K562 (cell line): ENCODE measurements around the gene NFATC1. TPM values are rescaled to one million over a fixed set of nuclear protein-coding genes. Genes with fewer than 3 reads are reported as not detected.

Source experiments
- ATAC-seq: fragments of 200-7000 bp; cut with Tn5 transposase; 3 replicates; pipeline ENCODE4 v1.9.1; 2020; ENCODE audit warnings: moderate library complexity
- BruUV-seq: library from RNA; stranded (reverse); fragments of 400-500 nt; replicated peaks from 2 replicates; lab custom pipeline; 2021; lab: Mats Ljungman, UMichigan
- CTCF ChIA-PET: fragments of 300-600 bp; formaldehyde crosslinking; extraction: SDS; loops from one replicate; lab custom pipeline; 2021; ENCODE audit warnings: low intra/inter-chr PET ratio; lab: Yijun Ruan, JAX
- POLR2A ChIA-PET: fragments of 300-600, 350-650 bp; sonication (Branson Sonifier 250); formaldehyde crosslinking; extraction: SDS; loops from one replicate; lab custom pipeline; 2021; ENCODE audit warnings: antibody characterized with exemption, inconsistent platforms; lab: Yijun Ruan, JAX
- DNase-seq, 4 experiments: peaks; one replicate each; pipeline versions ENCODE4 v3.0.0 to v3.0.0-alpha.2; 2011 to 2018; ENCODE audit warnings: low spot score in 3 of 4, mixed read lengths in 3 of 4; ENCODE audit errors: extremely low read depth in 1 of 4
- FAIRE-seq: peaks from 2 replicates; lab custom pipeline; 2011; peaks lifted over from hg19 to GRCh38; lab: Jason Lieb, UNC
- H2AFZ ChIP-seq: 2 replicates; pipeline ENCODE4 v1.6.0; 2011; ENCODE audit warnings: low read depth, low read length, control low read depth, inconsistent platforms
- H3K27ac ChIP-seq: fragments of 200-600 bp; 3 replicates; pipeline ENCODE4 v1.8.0; 2011; ENCODE audit warnings: low read depth, mild to moderate bottlenecking, control low read depth, inconsistent platforms, low read length, moderate library complexity, mixed read lengths; ENCODE audit errors: extremely low read depth
- H3K27me3 ChIP-seq, 2 experiments: fragments of 300-600 bp in 1 of 2; 2 replicates in 1 of 2; 3 replicates in 1 of 2; pipeline versions ENCODE4 v1.6.0 to v1.8.0; 2011; ENCODE audit warnings: inconsistent platforms in 2 of 2, low read length in 2 of 2, mild to moderate bottlenecking in 1 of 2, mixed read lengths in 1 of 2, moderate library complexity in 1 of 2; ENCODE audit not compliant: control insufficient read depth in 2 of 2, insufficient read depth in 2 of 2
- H3K36me3 ChIP-seq: fragments of 300-600 bp; 3 replicates; pipeline ENCODE4 v1.8.0; 2011; ENCODE audit warnings: mild to moderate bottlenecking, low read length, inconsistent platforms; ENCODE audit not compliant: control insufficient read depth, insufficient read depth
- H3K4me1 ChIP-seq, 2 experiments: fragments of 200-600 bp in 1 of 2; replicated peaks in 1 of 2; 2 replicates in 1 of 2; 3 replicates in 1 of 2; pipeline versions ENCODE4 v1.5.1 to v1.8.0; 2011; ENCODE audit warnings: inconsistent platforms in 2 of 2, low read length in 2 of 2, mild to moderate bottlenecking in 1 of 2, mixed read lengths in 1 of 2, moderate library complexity in 1 of 2; ENCODE audit not compliant: control insufficient read depth in 2 of 2, insufficient read depth in 2 of 2
- H3K4me2 ChIP-seq: 2 replicates; pipeline ENCODE4 v1.6.1; 2011; ENCODE audit warnings: low read length, control low read depth, inconsistent platforms, mixed read lengths; ENCODE audit not compliant: insufficient read depth
- H3K4me3 ChIP-seq: fragments of 200-600 bp; sonication (generic), shearing (Covaris generic); 2 replicates; pipeline ENCODE4 v1.5.1; 2016; ENCODE audit warnings: control low read depth, inconsistent platforms
- H3K79me2 ChIP-seq: fragments of 200-600 bp; 3 replicates; pipeline ENCODE4 v1.8.0; 2011; ENCODE audit warnings: low read length, inconsistent platforms; ENCODE audit not compliant: control insufficient read depth, insufficient read depth
- H3K9ac ChIP-seq, 2 experiments: 2 replicates each; pipeline versions ENCODE4 v1.6.0 to v1.6.1; 2011; ENCODE audit warnings: low read depth in 2 of 2, low read length in 2 of 2, control low read depth in 1 of 2, inconsistent platforms in 1 of 2, mild to moderate bottlenecking in 1 of 2, mixed read lengths in 1 of 2; ENCODE audit not compliant: insufficient read depth in 1 of 2
- H3K9me1 ChIP-seq: one replicate; pipeline ENCODE4 v1.6.0; 2011; ENCODE audit warnings: inconsistent platforms, mild to moderate bottlenecking, low read length, moderate library complexity; ENCODE audit not compliant: control insufficient read depth, insufficient read depth
- H3K9me3 ChIP-seq: replicated peaks from 2 replicates; pipeline ENCODE4 v1.5.1; 2011; ENCODE audit warnings: low read depth, low read length, inconsistent platforms; ENCODE audit not compliant: control insufficient read depth, insufficient read depth
- H4K20me1 ChIP-seq: replicated peaks from 2 replicates; pipeline ENCODE4 v1.6.1; 2011; ENCODE audit warnings: low read length, inconsistent platforms, mixed read lengths; ENCODE audit not compliant: control insufficient read depth, insufficient read depth
- CAMTA2 ChIP-seq: fragments of 250-450 bp; sonication (Bioruptor Pico); conservative IDR thresholded peaks from 2 replicates; pipeline ENCODE4 v1.5.1; 2022
- CXXC5 ChIP-seq: fragments of 250-450 bp; sonication (Bioruptor Pico); IDR thresholded peaks from 2 replicates; pipeline ENCODE4 v1.8.0; 2022; ENCODE audit warnings: inconsistent platforms, mild to moderate bottlenecking, moderate library complexity
- E2F6 ChIP-seq, 2 experiments: IDR thresholded peaks; 2 replicates each; pipeline ENCODE4 v1.6.1; 2011; ENCODE audit warnings: borderline replicate concordance in 1 of 2, control low read depth in 1 of 2, low read depth in 1 of 2, low read length in 1 of 2, mild to moderate bottlenecking in 1 of 2, mixed read lengths in 1 of 2, moderate library complexity in 1 of 2; ENCODE audit not compliant: insufficient read depth in 1 of 2, insufficient read length in 1 of 2, poor library complexity in 1 of 2, severe bottlenecking in 1 of 2; ENCODE audit errors: extremely low read depth in 1 of 2
- FOXM1 ChIP-seq, 2 experiments: fragments of 450-650 bp in 1 of 2; sonication (generic) in 1 of 2; formaldehyde crosslinking in 1 of 2; IDR thresholded peaks; 2 replicates each; pipeline versions ENCODE4 v1.6.1 to v1.9.0; 2017 to 2022; ENCODE audit warnings: low read depth in 2 of 2, mild to moderate bottlenecking in 2 of 2, missing genetic modification reagents in 1 of 2, moderate library complexity in 1 of 2
- L3MBTL2 ChIP-seq: fragments of 450-650 bp; IDR thresholded peaks from 2 replicates; pipeline ENCODE4 v1.6.1; 2016; ENCODE audit warnings: mild to moderate bottlenecking, moderate library complexity
- PHF21A ChIP-seq: fragments of 450-650 bp; IDR thresholded peaks from 2 replicates; pipeline ENCODE4 v1.6.1; 2017; ENCODE audit warnings: low read depth, borderline replicate concordance
- SNRNP70 ChIP-seq: fragments of 200-400 bp; formaldehyde crosslinking; optimal IDR thresholded peaks from 2 replicates; pipeline ENCODE3; 2017; ENCODE audit warnings: low read depth, low read length
- ZC3H4 ChIP-seq: sonication (generic); formaldehyde crosslinking; IDR thresholded peaks from 2 replicates; pipeline ENCODE4 v1.9.0; 2021; ENCODE audit warnings: missing genetic modification reagents, borderline replicate concordance
- ZNF174 ChIP-seq: fragments of 250-450 bp; sonication (Bioruptor Pico); IDR thresholded peaks from 2 replicates; pipeline ENCODE4 v1.4.0; 2020; ENCODE audit warnings: mild to moderate bottlenecking
- ZNF263 ChIP-seq: sonication (generic); formaldehyde crosslinking; IDR thresholded peaks from 2 replicates; pipeline ENCODE4 v1.8.0; 2022; ENCODE audit warnings: mild to moderate bottlenecking, missing genetic modification reagents, borderline replicate concordance
- WGBS: fragments of 100-300 bp; shearing (Covaris generic); methylation state at CpG from one replicate; pipeline ENCODE4 v1.1.6; 2016; ENCODE audit warnings: low coverage, mixed read lengths; ENCODE audit not compliant: insufficient coverage; ENCODE audit errors: missing lambda C conversion rate; 5-methylcytosine and 5-hydroxymethylcytosine counted together
- in situ Hi-C: fragments of 300-500 bp; cut with MboI; formaldehyde crosslinking; loops from 4 replicates; pipeline ENCODE4 v1.15.0; 2018; ENCODE audit warnings: inconsistent platforms, mixed read lengths
- intact Hi-C: fragments of 100-400 bp; cut with micrococcal nuclease; formaldehyde crosslinking; loops from 2 replicates; pipeline ENCODE4 v1.14.2; 2022
- polyA plus RNA-seq, 8 experiments: library from polyadenylated mRNA; depleted of rRNA in 4 of 8; stranded (reverse) in 5 of 8; unstranded in 3 of 8; fragments of >200 nt; fragmentation: Nextera tagmentation in 2 of 8; fragmentation: Illumina TruSeq in 1 of 8; extraction: Ambion mirVana in 2 of 8; extraction: Trizol in 1 of 8; gene quantifications; 2 replicates each; pipeline versions ENCODE4 v1.2.1 to v1.2.3, GENCODE V29; 2011 to 2014; ENCODE audit warnings: inconsistent platforms in 1 of 8, missing spikeins in 1 of 8
- total RNA-seq, 7 experiments: library from RNA; depleted of rRNA in 6 of 7; stranded (reverse); fragments of >200 nt in 6 of 7; fragmentation: Illumina TruSeq in 2 of 7; extraction: Trizol in 2 of 7; gene quantifications; 2 replicates each; pipeline versions ENCODE4 v1.2.1 to v1.2.3, GENCODE V29; 2011 to 2021; ENCODE audit warnings: low replicate concordance in 1 of 7

The NFATC1 gene
- total and polyA plus RNA-seq, 9 of the 15 experiments (the other 6 are each of a cell fraction or from before 2014, with no cell fraction given), result 1.1 to 16.4 (median 2.5) TPM

GRCh38 chr18:79394534-79395307 is 1.0 kb upstream of the NFATC1 start (continued):
- TF ChIP-seq PHF21A (0 out of 2 replicates have a peak, but pooled peaks have one; percentile 17), L3MBTL2 (peak; percentile 32; the same call in 1 of the 2 replicates), FOXM1 (IDR thresholded peaks at IDR 0.05; ENCODE audit: low read depth) (no peak), FOXM1 (CRISPR knock-in tag; IDR thresholded peaks at IDR 0.05; ENCODE audit: low read depth) (no peak), CAMTA2 (no peak), SNRNP70 (no peak), ZC3H4 (0 out of 2 replicates have a peak, but pooled peaks have one; percentile 32), ZNF263 (CRISPR knock-in tag) (no peak), CXXC5 (CRISPR knock-in tag) (peak; percentile 29; the same call in 1 of the 2 replicates)

- POLR2A ChIA-PET, result no interaction called here
- no peaks in the 10 kb centered on the region for H3K36me3 ChIP-seq
- no peak for DNase-seq
- ATAC-seq, result no peak
- in situ Hi-C loops, result no loop called here
- BruUV-seq, result no TSS peak
- TF ChIP-seq ZNF174 (CRISPR knock-in tag) (no peak), E2F6 (IDR thresholded peaks at IDR 0.05; ENCODE audit: borderline replicate concordance in 1 of 2, extremely low read depth in 1 of 2, insufficient read depth in 1 of 2, insufficient read length in 1 of 2, low read depth in 1 of 2, low read length in 1 of 2, poor library complexity in 1 of 2, severe bottlenecking in 1 of 2) (peak in 1 of 2 experiments; percentile 29)
- TF ChIP-seq, all 486 proteins: peak for 1
- Histone ChIP-seq H4K20me1 (no peaks in the 10 kb centered on the region), H3K79me2 (no peaks in the 10 kb centered on the region; the same call in 2 of the 3 replicates), H3K9ac (no peak overlapping the region), H3K4me3 (no peak overlapping the region), H3K4me1 (peaks cover 0 to 60% of the 10 kb centered on the region in 2 experiments; a peak in 2 of 5 replicates), H2AFZ (no peak overlapping the region), H3K27ac (no peak overlapping the region), H3K27me3 (no peaks in the 10 kb centered on the region), H3K4me2 (no peak overlapping the region; the same call in 1 of the 2 replicates), H3K9me3 (no peaks in the 10 kb centered on the region), H3K9me1 (no peaks in the 10 kb centered on the region)
- intact Hi-C loops, result loop anchor here (5.0 kb wide), 2 partner anchors 112 to 132 kb away; no protein-coding TSS in a partner anchor
- CTCF ChIA-PET, result no interaction called here
- 0% methylated on average over 1 of the region's 34 CpGs for WGBS
- FAIRE-seq, result no peak
Observed at GRCh38 chr18:79395308-79395640, 456 bp upstream of the NFATC1 start.
